SIG-M5 (cell line): ENCODE data around the gene CHRNA3.

Source experiments
- DNase-seq: peaks from one replicate; lab custom pipeline; 2025; lab: John Stamatoyannopoulos, UW

Gene CHRNA3

DNA sequence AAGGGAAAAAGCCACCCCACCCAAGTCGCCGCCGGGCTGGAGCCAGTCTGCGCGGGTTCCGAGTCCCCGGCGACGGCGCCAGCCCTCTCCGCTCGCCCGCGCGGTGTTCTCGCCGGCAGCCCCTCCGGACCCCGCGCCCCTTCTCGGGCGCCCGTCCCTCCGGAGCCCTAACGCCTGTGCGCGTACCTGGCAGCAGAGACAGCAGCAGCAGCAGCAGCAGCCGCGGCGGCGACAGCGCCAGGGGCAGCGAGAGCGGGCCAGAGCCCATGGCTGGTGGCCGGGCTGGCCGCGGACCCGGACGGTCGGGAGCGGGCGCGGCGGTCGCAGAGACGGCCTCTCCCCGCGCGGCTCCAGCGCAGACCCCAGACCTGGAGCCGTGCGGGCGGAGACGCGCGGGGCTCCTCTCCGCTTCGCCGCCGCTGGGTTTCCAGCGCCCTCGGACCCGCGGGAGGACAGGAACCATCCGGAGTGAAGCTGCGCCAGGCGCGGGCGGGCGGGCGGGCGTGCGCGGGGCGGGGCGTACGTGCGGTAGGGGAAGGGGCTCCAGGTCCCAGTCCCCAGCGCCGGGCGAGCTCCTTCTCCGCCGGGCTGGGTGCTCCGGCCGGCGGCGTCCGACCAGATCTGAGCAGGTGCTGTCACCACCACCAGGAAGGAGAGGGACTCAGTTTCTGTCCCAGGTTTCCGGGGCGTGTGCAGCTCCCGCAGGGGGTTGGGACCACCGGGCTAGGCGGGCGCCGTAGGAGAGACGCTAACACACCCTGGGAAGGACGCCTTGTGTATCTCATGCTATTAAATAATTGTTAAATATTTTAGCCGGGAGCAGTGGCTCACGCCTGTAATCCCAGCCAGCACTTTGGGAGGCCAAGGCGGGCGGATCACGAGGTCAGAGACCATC is at the start of gene CHRNA3:
Gene CHRNA3 (minus strand): TSS at position 470 of the 895 bp plus-strand sequence. CDS start 202 bp downstream, at position 268.
- no peak for DNase-seq

DNA sequence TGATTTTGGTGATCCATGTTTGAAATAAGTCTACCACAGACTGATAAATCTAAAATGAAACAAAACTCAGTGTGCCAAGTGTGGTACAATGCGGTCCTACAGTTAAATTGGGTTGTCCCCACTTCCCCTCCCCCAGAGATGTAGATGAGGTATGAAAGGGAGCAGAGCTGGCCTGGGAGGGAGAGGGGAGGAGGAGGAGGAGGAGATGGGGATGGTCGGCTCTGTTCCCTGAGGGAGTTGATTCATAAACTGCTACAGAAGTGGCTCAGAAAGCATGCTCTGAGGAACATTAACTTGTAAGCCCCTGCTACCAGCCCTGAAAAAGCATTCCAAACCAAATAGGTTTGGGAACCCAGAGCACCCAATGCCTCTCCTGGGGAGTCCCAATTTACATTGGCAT is 48.2 kb upstream of the CHRNA3 start:
- no peak for DNase-seq

DNA sequence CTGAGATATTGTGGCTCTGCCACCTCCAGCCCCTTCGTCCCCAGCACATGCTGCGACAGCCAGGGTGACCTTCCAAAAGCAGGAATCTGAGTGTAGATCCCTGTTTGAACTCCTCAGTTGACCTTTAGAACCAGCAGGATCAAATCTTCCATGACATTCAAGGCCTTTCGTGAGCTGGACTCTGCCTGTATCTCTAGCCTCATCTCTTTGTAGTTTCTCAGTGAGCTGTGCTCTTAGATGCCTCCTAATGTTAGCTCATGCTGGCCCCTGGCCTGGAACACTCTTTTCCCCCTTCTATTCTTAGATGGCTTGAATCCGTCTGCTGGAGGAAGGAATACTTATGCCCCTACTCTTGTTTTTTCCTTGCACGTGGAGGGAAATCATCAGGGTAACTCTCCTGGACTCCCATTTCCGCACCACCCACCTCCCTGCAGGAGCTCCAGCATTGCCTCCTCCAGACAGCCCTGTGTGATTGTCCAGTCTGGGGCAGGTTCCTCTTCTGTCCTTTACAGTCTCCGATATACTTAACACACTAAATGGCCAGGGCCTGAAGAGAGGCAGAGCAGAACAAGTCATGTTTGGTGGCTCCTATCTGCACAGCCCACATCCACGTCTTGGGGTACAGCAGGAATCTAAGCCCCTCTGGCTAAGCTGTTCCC is 46.9 kb upstream of the CHRNA3 start:
- DNase-seq: no peak

DNA sequence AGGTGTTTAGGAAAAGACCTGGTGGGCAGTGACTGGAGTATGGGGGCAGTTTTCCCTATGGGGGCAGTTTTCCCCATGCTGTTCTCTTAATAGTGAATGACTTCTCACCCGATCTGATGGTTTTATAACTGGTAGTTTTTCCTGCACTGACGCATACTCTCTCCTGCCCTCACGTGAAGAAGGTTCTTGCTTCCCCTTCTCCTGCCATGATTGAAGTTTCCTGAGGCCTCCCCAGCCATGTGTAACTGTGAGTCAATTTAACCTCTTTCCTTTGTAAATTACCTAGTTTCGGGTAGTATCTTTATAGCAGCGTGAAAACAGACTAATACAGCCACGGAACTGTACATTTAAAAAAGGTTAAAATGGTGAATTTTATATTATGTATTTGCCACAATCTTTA is 45.2 kb upstream of the CHRNA3 start:
- no peak for DNase-seq

DNA sequence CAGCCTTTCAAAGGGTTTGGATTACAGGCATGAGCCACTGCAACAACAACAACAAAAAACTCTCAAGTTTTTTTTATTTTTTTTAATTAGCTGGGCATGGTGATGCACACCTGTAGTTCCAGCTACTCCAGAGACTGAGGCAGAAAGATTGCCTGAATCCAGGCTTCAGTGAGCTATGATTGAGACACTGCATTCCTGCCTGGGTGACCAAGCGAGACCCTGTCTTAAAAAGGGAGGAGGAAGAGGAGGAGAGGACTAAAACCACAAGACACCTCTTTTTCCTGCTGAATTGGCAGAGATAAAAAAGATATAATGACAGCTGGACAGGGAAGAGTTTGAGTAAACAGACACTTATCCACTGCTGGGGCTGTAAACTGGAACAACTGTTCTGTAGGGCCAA is 42.9 kb upstream of the CHRNA3 start:
- no peak for DNase-seq

DNA sequence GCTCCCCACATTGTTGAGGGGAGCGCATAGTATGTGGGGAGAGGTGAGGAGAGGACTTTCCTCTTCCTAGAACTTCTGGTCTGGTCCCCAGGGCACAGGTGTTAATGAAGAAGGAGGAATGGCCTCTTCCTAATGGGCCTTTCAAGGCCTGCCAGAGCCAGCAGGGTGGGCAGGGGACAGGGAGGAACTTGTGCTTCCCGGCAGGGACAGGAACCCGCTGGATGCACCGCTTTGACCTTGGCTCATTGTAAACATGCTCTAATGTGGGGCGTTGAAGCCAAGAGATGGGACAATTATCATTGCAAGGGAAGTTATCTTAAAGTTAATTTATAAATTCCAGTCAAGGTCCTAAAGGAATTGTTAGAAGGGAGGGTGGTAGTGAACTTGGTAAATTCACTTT is 41.2 kb upstream of the CHRNA3 start:
- no peak for DNase-seq

DNA sequence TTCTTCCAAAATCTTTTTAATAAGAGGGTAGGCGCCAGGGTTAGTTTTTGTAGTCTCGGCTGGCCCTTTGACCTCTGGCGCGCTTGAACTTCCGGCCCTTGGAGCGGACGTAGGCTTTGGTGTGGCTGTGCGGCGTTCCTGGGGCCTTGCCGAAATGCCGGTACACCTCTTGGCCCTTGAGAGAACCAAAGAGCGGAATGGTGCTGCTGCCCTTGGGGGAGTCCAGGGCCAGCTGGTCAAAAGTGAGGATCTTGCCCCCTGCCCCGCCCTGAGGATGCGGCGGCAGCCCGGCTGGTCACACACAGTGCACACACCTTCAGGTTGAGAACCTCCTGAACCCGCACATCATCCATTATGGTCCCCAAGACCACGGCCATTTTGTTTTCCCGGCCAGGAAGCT is 40.2 kb upstream of the CHRNA3 start:
- no peak for DNase-seq

DNA sequence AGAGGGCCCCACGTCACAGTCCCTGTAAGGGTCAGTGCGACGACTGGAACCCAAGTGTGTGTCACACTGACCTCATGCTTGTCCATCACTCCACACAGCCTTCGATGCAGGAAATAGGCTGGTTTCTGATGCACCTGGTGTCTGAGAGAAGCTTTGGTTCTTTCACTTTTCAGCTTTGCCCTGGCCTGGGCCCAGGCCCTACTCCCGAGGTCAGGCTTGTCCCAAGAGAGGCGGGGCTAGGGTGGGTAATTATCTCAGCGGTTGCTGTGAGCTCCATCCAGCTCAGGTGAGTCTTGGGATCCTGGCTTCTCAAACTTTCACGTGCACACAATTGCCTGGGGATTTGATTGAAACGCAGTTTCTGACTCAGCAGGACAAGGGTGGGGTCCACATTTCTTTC is 39.8 kb upstream of the CHRNA3 start:
- no peak for DNase-seq

DNA sequence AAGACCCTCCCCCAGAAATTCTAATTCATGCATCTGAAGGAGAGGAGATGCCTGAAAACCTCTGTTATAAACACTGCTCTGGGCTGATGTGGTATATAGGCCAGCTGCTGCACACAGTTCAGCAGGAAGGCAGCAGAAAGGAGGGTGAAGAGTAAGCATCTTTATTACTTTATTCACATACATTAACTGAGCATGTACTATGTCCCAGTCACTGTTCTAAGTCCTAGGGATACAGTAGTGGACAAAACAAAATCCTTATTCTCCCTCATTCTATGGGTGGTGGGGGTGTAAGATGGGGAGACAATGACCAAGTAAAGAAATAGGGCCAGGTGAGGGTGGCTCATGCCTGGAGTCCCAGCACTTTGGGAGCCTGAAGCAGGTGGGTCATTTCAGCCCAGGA is 38.0 kb upstream of the CHRNA3 start:
- DNase-seq: no peak

DNA sequence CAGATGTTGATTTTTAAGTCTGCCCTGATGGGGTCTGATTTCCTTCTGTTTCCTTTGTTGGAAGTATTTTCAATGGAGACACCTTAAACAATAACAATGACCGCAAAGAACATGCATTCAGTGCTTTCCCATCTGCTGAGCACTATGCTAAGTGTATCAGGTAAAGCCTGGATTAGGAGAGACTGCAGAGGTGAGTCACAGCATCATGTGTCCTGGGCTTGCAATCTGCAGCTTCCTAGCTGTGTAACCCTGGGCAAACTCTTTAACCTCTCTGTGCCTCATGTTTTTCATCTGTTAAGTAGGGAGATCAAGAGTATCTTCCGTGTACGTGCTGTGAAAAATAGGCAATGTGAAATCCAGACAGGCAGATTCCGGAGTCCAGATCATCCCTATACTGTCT is 33.5 kb upstream of the CHRNA3 start:
- DNase-seq: no peak

DNA sequence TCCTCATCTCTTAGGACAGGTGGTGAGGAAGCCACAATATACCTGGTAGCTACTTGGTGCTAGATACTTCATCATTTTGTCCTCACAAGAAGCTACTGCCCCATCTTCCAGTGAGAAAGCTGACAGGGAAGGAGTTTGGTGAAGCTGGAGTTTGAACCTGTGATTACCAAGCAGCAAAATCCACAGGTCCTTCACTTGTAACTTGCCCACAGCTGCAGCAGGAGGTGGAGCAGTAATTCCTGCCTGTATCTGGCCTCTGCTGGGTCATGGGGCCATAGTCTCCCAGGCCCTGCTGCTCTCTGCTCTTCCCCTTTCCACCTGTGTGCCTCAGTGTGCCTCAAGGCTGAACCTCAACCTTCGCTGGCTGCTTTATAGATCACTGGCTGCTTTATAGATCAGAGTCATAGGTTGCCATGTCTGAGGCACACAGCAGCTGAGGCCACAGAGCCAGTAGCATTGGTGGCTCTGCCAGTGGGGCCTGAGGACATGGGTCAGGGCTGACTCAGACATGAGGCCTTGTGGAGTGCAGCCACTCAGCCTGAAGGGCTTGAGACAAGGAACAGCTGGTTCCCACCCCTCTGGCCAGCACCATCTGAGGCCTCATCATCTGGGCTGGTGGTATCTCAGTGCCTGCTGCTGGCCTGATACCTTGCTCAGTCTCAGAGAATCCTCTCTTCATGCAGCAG is 31.3 kb upstream of the CHRNA3 start:
- DNase-seq: no peak

DNA sequence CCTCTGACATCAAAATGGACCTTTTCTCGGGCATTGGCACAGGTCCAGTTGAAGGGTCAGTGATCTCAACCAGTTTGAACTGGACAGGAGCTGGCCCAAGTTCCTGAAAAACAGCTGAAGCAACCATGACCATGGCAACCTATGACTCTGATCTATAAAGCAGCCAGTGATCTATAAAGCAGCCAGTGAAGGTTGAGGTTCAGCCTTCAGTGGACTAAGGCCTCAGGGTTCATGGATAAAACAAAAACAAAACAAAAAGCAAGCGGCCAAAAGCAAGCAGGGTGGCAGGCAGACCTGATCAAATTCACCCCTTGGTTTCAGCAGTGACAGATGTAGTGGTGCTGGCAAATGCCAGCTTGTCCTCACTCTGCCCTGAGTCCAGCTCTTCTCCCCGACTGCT is 30.2 kb upstream of the CHRNA3 start:
- no peak for DNase-seq

DNA sequence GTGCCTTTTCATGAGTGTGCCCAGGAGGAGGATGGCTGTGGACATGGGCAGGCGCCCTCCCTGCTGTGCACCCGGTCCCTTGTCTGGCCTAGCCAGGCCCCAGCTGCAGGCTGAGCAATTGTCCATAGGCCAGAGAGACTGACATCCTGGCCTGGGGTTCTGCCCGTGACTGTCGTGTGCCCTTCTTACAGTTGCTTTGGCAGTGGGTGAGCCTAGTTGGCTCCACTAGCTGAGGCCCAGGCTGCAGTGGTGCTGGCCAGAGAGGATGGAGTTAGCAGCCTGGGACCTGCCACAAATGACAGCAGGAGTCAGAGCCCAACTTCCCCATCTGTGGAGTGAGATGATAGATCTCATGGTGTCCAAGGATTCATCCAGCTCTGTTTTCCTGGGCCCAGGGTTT is 29.2 kb upstream of the CHRNA3 start:
- no peak for DNase-seq

DNA sequence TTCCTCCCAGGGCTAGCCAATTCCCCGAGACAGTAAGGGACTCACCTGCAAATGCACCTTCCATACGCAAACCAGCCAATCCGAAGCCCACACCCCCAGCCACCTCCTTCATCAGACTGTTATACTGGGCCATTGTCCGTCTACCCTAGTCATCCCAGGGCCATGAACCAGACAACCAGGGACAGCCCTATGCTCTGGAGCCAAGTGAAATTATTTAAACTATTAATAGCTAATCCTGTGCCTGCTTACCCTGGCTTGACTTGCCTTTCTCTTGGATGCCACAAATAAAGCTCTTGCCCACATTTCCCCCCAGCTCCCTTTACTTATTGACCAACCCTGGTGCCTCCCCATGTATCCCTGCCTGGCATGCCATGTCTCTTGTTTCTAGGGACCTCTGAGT is 24.2 kb upstream of the CHRNA3 start:
- DNase-seq: no peak

DNA sequence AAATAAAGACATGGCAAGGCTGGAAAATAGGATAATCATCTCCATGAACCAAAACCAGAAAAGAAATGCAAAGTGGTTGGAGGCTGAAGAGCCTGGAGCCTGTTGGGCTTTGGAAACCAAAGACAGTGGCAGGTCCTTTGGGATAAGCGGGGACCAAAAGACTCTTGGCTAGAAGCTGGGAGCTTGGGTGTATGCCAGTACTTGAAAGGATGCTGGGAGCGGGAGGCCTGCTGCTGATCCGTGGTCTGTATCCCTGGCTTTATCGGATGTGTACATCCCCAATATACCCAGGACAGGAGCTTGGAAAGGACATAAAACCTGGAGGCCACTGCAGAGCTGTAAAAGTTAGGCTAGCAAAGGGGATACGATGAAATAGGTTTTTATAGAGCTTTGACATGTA is 21.5 kb upstream of the CHRNA3 start:
- DNase-seq: no peak

DNA sequence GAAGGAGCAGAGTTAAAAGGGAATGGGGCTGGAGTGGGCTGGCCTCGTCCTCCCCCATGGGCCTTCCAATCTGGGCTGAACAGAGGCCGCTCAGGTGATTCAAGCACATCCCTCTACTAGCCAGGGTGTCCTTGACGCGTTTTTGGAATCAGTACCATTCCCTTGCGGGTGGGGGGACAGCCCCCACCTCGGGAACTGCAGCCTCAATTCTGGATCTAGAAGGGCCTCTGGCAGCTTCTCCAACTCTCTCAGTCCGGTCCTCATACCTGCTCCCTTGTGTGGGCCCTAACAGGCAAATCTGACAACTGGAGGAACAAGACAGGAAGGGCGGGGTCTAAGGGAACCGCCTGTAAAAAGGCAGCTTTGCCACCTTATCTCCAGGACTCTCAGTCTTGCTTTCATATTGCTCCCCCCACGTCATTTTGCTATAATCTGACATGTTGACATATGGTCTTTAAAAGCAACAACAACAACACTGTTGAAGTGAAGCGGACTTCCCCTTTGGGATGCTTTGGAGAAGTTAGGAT is 21.0 kb upstream of the CHRNA3 start:
- no peak for DNase-seq

DNA sequence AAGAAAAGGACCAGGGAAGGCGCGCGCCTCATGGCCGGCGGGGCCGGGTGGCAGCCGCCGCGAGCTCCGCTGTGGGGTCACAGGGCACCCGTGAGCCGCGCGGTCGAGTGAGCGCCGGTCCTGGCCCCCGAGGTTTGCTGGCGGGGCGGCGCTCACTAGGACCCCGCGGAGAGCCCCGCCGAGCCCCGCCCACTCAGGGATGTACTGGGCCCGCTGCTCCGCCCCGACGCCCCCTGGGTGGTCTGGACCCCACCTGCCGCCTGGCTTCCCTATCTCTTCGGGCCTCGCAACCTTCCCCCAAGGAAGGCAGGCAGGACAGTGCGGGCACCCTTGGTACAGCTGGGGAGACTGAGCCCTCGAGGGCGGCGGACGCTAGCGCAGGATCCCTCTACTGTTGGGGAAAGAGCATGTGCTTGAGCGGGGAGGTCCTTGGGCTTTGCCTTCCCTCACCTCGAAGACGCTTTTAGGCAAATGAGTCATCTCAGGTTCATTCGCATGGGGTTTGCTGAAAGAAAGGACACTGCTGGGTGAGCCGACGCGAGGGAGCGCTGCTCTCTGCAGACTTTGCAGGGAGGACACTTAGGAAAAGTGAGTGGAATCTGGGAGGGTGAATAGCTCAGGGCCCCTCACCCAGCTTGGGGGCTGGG is 20.4 kb upstream of the CHRNA3 start, which contains the start of gene CHRNB4:
Gene CHRNB4 (minus strand): TSS at position 109 of the 647 bp plus-strand sequence. CDS start 77 bp downstream, at position 32.
- no peak for DNase-seq

DNA sequence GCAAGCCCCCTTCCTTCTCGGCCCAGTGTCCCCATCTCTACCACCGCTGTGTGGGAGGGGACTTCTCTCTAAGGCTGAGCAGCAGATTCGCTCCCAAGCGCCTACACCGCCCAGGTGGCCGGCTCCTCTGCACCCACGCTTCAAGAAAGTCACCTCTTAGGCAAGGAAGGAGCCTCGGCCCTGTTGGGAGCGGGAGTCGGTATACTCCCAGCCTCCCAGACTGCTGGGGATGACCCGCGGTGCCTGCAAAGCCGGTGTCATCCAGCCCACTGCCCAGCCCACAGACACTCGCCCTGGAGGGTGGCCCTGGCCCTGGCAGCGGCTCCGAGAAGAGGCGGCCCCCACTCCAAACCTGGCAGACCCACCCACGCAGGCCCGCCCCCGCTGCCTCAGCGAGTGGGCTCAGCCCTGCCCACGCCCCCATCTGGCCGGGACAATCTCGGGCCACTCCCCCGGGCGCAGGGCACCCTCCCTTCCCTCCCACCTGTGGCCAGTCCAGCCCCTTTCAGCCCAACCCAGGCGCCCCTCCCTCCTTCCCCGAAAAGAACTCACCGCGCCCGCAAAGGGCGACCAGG is 19.8 kb upstream of the CHRNA3 start:
- DNase-seq: no peak

DNA sequence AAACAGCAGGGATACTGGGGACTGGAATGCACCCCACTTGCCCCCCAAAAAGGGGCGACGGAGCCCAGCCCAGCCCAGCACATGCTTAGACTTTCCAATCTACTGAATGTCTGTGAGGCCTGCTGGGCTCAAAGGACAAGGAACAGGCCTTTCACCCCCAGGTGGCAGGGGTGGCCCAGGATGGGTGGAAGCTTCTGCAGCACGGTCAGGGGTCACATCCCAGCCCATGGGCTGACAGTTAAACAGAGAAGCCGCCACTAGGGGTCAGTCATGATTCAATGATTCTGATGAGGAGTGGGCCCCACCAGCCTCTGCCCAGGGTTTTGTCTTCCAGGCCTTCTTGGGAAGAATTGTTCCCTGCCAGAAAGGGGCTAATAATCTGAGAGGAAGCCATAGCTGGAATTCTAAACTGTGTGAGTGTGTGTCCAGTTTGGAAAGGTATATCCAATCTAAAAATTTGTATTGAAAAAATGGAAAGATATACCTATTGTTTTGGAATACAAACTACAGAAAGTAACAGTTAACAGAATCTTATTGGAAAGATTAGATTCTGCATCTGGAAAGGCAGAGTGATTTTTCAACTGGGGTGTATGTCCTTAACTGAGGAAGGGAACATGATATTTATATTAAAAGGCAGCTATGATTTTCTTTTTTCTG is 18.0 kb upstream of the CHRNA3 start:
- DNase-seq: no peak

DNA sequence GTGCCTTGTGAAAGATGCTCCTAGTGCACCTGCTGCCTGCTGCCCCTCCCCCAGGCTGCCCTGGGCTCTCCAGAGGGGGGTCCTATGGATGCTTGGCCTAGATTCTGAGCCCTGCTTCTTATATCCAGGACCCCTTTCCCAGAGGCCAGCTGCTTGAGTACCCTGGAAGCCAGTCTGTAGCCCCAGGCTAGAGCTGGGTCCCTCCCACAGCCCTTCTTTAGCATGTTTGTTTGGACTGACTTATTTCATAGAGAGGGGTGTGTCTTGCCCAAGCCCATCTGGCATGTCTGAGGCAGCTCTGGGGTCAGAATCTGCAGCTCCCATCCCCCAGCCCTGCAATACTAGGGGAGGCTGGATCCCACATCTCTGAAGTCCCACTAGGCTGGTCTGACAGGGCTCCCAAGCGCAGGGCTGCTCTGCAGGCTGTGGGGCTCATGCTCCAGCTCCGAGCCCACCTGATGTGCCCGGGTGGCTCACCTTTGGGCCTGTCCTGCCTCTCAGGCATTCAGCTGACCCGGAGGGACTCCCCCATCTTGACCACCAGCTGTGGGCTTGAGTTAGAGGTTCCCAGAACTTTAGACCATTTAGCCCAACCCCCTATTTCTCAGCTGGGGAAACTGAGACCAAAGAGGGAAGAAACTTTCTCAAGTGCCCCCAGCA is 17.1 kb upstream of the CHRNA3 start:
- no peak for DNase-seq
